Fibroblast of the aortic adventitia (primary cell): ENCODE measurements around the gene CLIC3. TPM values are rescaled to one million over a fixed set of nuclear protein-coding genes. Genes with fewer than 3 reads are reported as not detected.
"Not testable (repeated sequence)": the region's sequence is repeated elsewhere in the genome, so short reads cannot be mapped to it uniquely, and the experiment has no call there.

ENCODE experiments used
- DNase-seq: peaks from one replicate; pipeline ENCODE4 v3.0.0-alpha.2; 2010; ENCODE audit warnings: low read depth
- H3K4me3 ChIP-seq: 2 replicates; pipeline ENCODE4 v1.5.1; 2011; ENCODE audit warnings: low read depth, mild to moderate bottlenecking, control low read depth, low read length, moderate library complexity
- total RNA-seq: library from RNA; depleted of rRNA; stranded (reverse); fragments of >200 nt; gene quantifications from 2 replicates; pipeline ENCODE4 v1.2.3, GENCODE V29; 2012; ENCODE audit warnings: low replicate concordance
- TF ChIP-seq, protein P1 (sequence below): IDR thresholded peaks from 2 replicates; pipeline ENCODE4 v1.5.1; 2011; ENCODE audit warnings: mild to moderate bottlenecking, low read length, control low read depth, inconsistent platforms; ENCODE audit not compliant: insufficient read depth

The CLIC3 gene
- total RNA-seq, 1 donor, result 5.2 TPM

DNA sequence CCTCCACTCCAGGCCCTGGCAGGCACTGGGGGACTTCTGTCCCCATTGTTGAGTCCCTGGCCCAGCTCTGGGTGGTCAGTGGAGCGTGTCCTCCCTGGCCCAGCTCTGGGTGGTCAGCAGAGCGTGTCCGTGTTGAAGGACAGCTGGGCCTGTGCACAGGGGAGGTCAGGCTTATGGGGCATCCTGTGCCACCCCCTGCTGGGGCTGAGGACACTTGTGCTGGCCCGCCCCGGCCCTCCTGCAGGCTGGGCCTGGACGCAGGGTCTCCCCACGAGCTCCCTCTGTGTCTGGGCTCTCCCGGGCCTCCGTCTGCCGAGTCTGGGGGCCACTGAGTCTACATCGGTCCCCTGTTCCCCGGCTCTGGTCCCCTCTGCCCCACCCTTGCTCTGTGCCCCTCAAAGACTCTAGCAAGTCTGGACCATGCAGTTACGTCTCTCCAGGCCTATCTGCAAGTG, 11.5 kb upstream of the CLIC3 start:
- H3K4me3 ChIP-seq, result no peak overlapping the region
- TF ChIP-seq, protein P1, sequence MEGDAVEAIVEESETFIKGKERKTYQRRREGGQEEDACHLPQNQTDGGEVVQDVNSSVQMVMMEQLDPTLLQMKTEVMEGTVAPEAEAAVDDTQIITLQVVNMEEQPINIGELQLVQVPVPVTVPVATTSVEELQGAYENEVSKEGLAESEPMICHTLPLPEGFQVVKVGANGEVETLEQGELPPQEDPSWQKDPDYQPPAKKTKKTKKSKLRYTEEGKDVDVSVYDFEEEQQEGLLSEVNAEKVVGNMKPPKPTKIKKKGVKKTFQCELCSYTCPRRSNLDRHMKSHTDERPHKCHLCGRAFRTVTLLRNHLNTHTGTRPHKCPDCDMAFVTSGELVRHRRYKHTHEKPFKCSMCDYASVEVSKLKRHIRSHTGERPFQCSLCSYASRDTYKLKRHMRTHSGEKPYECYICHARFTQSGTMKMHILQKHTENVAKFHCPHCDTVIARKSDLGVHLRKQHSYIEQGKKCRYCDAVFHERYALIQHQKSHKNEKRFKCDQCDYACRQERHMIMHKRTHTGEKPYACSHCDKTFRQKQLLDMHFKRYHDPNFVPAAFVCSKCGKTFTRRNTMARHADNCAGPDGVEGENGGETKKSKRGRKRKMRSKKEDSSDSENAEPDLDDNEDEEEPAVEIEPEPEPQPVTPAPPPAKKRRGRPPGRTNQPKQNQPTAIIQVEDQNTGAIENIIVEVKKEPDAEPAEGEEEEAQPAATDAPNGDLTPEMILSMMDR, result no peak
- no peak for DNase-seq

DNA sequence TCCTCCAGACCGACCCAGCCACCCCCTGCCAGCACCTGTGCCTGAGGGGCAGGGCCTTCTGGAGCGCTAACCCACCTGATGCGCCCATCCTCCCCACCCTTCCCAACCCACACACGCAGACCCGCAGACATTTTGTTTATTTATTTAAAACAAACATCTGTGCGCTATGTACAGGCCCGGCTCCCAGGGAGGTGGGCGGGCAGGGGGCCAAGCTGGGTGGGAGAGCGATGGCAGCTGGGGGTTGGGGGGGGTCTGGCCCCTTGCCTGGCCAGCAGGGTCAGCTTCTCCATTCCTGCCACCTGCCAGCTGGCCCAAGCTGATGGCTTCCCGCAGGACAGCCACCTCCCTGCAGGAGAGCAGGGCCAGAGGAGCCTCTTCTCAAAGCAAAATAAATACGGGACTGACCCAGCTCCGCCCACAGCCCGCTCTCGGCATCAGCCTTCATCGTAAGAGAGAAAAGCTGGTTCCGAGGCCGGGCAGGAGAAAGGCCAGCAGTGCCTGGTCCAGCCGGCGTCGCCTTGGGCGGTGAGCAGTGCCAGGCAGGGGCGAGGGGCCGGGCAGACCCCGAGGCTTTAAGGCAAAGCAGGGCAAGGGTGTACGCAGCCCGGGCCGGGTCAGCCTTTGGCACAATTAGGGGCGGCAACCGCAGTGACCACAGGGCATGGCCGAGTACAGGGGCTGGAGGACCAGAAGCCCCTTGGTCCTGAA, 10.9 kb upstream of the CLIC3 start:
- TF ChIP-seq, protein P1, result no peak
- no peak for DNase-seq
- no peak overlapping the region for H3K4me3 ChIP-seq

DNA sequence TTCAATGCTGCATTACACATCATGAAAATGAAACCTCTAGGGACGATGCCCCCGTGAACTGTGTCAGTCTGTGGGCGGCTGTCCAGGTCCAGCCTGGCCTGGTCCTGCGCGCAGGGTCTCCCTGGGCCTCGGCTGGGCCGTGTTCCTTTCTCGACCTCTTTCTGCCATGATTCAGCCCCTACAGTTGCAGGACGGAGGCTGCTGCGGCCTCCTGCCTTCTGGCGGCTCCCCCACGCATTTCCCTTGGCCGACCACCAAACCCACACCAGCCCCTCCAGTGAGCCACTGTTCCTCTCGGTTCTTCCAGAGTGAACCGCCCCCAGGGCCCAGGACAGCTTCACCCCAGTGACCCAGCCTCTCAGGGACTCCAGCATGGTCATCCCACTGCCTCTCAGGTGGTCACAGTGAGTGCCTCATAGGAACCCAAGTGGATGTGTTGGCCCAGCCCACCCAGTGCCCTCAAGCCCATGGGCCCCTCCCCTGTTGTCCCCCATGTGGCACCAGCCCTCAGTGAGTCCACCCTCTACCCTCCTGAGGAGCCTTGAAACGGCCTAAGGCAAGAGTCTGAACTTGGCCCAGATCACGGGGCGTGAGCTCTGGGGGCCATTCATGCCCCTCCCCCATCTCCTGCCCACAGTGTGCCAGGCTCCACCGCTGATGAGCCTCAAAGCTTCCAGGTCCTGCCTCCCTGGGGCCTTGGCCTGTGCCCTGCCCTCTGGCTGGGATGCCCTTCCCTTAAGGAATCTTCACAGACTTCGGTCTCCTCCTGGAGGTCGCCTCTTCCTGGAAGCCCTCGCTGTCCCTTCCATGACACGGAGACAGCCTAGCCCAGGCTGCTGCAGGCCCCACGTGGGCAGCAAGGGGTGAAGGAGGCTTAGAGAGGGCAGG, 10.0 kb upstream of the CLIC3 start:
- no peak for DNase-seq
- H3K4me3 ChIP-seq, result no peak overlapping the region
- TF ChIP-seq, protein P1, result no peak

DNA sequence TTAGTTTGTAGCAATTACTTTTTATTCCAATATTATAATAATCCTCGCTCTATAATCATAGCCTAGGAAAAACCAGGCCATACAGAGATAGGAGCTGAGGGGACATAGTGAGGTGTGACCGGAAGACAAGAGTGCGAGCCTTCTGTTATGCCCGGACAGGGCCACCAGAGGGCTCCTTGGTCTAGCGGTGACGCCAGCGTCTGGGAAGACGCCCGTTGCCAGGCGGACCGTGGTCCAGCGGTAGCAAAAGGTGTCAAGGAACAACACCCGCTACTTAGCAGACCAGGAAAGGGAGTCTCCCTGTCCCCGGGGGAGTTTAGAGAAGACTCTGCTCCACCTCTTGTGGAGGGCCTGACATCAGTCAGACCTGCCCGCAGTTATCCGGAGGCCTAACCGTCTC, 7.9 kb upstream of the CLIC3 start:
- H3K4me3 ChIP-seq, DNase-seq: not testable (repeated sequence)

DNA sequence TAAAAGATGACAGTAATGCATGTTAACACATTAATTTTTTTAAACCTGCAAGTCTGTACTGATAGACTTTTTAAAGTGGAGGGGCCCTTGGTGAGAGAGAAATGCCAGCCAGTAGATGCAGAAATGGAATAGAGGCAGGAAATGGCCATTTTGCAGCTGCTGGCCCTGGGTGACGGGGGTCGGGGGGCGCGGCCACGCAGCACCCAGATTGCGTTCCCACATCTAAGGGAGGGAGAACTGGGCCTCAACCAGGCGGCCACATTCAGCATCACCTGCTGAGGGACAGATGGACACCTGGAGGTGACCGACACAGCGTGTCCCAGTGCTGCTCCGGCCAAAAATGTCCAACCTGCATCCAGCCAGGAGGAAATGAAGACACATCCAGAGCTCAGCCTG, 6.3 kb upstream of the CLIC3 start:
- no peak overlapping the region for H3K4me3 ChIP-seq
- TF ChIP-seq, protein P1, result no peak
- DNase-seq, result no peak

DNA sequence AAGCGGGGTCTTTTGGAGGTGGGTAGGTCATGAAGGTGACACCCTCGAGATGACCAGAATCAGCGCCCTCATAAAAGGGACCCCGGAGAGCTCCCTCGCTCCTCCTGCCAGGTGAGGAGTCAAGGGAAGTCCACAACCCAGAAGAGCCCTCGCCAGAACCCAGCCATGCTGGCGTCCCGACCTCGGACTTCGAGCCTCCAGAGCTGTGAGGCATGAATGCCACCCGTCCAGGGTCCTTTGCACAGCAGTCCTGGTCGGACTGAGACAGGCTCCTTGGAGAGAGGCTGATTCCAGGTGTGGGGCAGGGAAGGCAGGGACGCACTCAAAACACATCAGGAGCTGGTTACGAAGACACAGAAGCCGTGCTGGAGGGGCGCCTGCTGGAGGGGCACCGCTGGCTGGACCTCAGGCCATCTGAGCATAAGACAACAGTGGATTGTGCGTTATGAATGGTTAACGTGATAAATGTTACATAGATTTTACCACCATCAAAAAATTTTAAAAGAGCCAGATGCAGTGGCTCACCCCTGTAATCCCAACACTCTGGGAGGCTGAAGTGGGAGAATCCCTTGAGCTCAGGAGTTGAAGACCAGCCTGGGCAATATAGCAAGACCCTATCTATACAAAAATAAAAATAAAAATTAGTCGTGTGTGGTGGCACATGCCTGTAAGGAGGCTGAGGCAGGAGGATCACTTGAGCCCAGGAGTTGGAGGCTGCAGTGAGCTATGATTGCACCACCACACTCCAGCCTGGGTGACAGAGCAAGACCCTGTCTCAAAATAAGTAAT, 5.7 kb upstream of the CLIC3 start:
- no peak for DNase-seq
- TF ChIP-seq, protein P1, result no peak
- H3K4me3 ChIP-seq, result no peak overlapping the region
